H9 (cell line): ENCODE measurements around the gene TRAPPC4. TPM values are rescaled to one million over a fixed set of nuclear protein-coding genes. Genes with fewer than 3 reads are reported as not detected.

ENCODE experiments used
- DNase-seq: peaks from one replicate; pipeline ENCODE4 v3.0.0-alpha.2; 2017
- H2AFZ ChIP-seq: one replicate; pipeline ENCODE4 v1.6.1; 2013; ENCODE audit warnings: mild to moderate bottlenecking, low read length, control low read depth, moderate library complexity
- H2AK5ac ChIP-seq: 2 replicates; pipeline ENCODE4 v1.6.1; 2013; ENCODE audit warnings: low read length, control low read depth, mixed read lengths; ENCODE audit not compliant: insufficient read length
- H2BK120ac ChIP-seq: one replicate; pipeline ENCODE4 v1.6.1; 2013; ENCODE audit warnings: low read depth, mild to moderate bottlenecking, low read length, control low read depth, inconsistent platforms; ENCODE audit not compliant: poor library complexity, severe bottlenecking
- H2BK12ac ChIP-seq: 2 replicates; pipeline ENCODE4 v1.6.1; 2013; ENCODE audit warnings: low read length, control low read depth, mixed read lengths, low read depth; ENCODE audit not compliant: insufficient read length
- H2BK15ac ChIP-seq: 2 replicates; pipeline ENCODE4 v1.6.1; 2013; ENCODE audit warnings: low read depth, low read length, control low read depth
- H2BK20ac ChIP-seq: one replicate; pipeline ENCODE4 v1.6.1; 2013; ENCODE audit warnings: low read depth, mild to moderate bottlenecking, low read length, control low read depth, inconsistent platforms; ENCODE audit not compliant: poor library complexity, severe bottlenecking
- H2BK5ac ChIP-seq: 2 replicates; pipeline ENCODE4 v1.6.1; 2013; ENCODE audit warnings: low read length, control low read depth, mixed read lengths; ENCODE audit not compliant: insufficient read length
- H3K14ac ChIP-seq: 2 replicates; pipeline ENCODE4 v1.6.1; 2013; ENCODE audit warnings: low read length, control low read depth; ENCODE audit not compliant: insufficient read depth
- H3K18ac ChIP-seq: 2 replicates; pipeline ENCODE4 v1.6.1; 2013; ENCODE audit warnings: low read depth, mild to moderate bottlenecking, mixed read lengths, low read length, control low read depth; ENCODE audit not compliant: insufficient read length
- H3K23ac ChIP-seq: 2 replicates; pipeline ENCODE4 v1.6.1; 2013; ENCODE audit warnings: low read length, control low read depth, mixed read lengths, low read depth; ENCODE audit not compliant: insufficient read length
- H3K23me2 ChIP-seq: 2 replicates; pipeline ENCODE4 v1.6.1; 2013; ENCODE audit warnings: low read depth, mild to moderate bottlenecking, mixed read lengths, low read length, control low read depth; ENCODE audit not compliant: insufficient read length, poor library complexity, severe bottlenecking
- H3K27ac ChIP-seq: 2 replicates; pipeline ENCODE4 v1.5.1; 2013; ENCODE audit warnings: low read length, control low read depth, mixed read lengths, low read depth; ENCODE audit not compliant: insufficient read length
- H3K27me3 ChIP-seq: 2 replicates; pipeline ENCODE4 v1.6.1; 2013; ENCODE audit warnings: low read length, control low read depth, inconsistent platforms; ENCODE audit not compliant: insufficient read depth
- H3K4ac ChIP-seq: 2 replicates; pipeline ENCODE4 v1.6.1; 2013; ENCODE audit warnings: low read depth, mild to moderate bottlenecking, control low read depth, inconsistent platforms, low read length, moderate library complexity
- H3K4me1 ChIP-seq: 2 replicates; pipeline ENCODE4 v1.6.1; 2013; ENCODE audit warnings: low read length, control low read depth, inconsistent platforms; ENCODE audit not compliant: insufficient read depth
- H3K4me2 ChIP-seq: 2 replicates; pipeline ENCODE4 v1.6.1; 2013; ENCODE audit warnings: low read length, control low read depth, mixed read lengths; ENCODE audit not compliant: insufficient read length, insufficient read depth
- H3K56ac ChIP-seq: 2 replicates; pipeline ENCODE4 v1.6.1; 2013; ENCODE audit warnings: low read depth, mild to moderate bottlenecking, mixed read lengths, low read length, control low read depth; ENCODE audit not compliant: insufficient read length
- H3K79me1 ChIP-seq: 2 replicates; pipeline ENCODE4 v1.6.1; 2013; ENCODE audit warnings: low read depth, mild to moderate bottlenecking, moderate library complexity, low read length, control low read depth, inconsistent platforms; ENCODE audit not compliant: insufficient read depth, poor library complexity, severe bottlenecking
- H3K79me2 ChIP-seq: 2 replicates; pipeline ENCODE4 v1.6.1; 2013; ENCODE audit warnings: low read length, control low read depth, inconsistent platforms; ENCODE audit not compliant: insufficient read depth
- H3K9ac ChIP-seq: 2 replicates; pipeline ENCODE4 v1.6.1; 2013; ENCODE audit warnings: low read length, control low read depth, mixed read lengths; ENCODE audit not compliant: insufficient read length; ENCODE audit errors: extremely low read depth
- H3K9me3 ChIP-seq: one replicate; pipeline ENCODE4 v1.6.1; 2013; ENCODE audit warnings: low read depth, low read length, inconsistent platforms; ENCODE audit not compliant: control insufficient read depth
- H3T11ph ChIP-seq: one replicate; pipeline ENCODE4 v1.6.1; 2013; ENCODE audit warnings: mild to moderate bottlenecking, low read length, control low read depth, inconsistent platforms
- H4K20me1 ChIP-seq: one replicate; pipeline ENCODE4 v1.6.1; 2013; ENCODE audit not compliant: control insufficient read depth, insufficient read length, insufficient read depth
- H4K5ac ChIP-seq: 2 replicates; pipeline ENCODE4 v1.6.1; 2013; ENCODE audit warnings: low read depth, mild to moderate bottlenecking, mixed read lengths, low read length, control low read depth; ENCODE audit not compliant: insufficient read length
- H4K8ac ChIP-seq: replicated peaks from 2 replicates; pipeline ENCODE4 v1.6.1; 2013; ENCODE audit warnings: low read length, control low read depth, mixed read lengths, low read depth; ENCODE audit not compliant: insufficient read length
- H4K91ac ChIP-seq: 2 replicates; pipeline ENCODE4 v1.6.1; 2013; ENCODE audit warnings: low read depth, mild to moderate bottlenecking, moderate library complexity, mixed read lengths, low read length, control low read depth; ENCODE audit not compliant: insufficient read length
- H3K27ac Mint-ChIP-seq, 3 experiments: 2 replicates in 2 of 3; 3 replicates in 1 of 3; pipeline ENCODE4 v1.8.0; 2020 to 2021; ENCODE audit warnings: mixed read lengths in 3 of 3, mild to moderate bottlenecking in 1 of 3, moderate library complexity in 1 of 3
- H3K27me3 Mint-ChIP-seq: 2 replicates; pipeline ENCODE4 v1.8.0; 2021; ENCODE audit warnings: low read depth, mild to moderate bottlenecking, moderate library complexity, mixed read lengths
- H3K36me3 Mint-ChIP-seq, 3 experiments: 2 replicates in 2 of 3; 3 replicates in 1 of 3; pipeline ENCODE4 v1.8.0; 2020 to 2021; ENCODE audit warnings: low read depth in 3 of 3, mixed read lengths in 3 of 3; ENCODE audit not compliant: insufficient read depth in 1 of 3
- H3K4me1 Mint-ChIP-seq, 2 experiments: 2 replicates each; pipeline ENCODE4 v1.8.0; 2020; ENCODE audit warnings: mixed read lengths in 2 of 2
- H3K4me3 Mint-ChIP-seq, 2 experiments: 2 replicates in 1 of 2; 3 replicates in 1 of 2; pipeline ENCODE4 v1.8.0; 2020 to 2021; ENCODE audit warnings: mild to moderate bottlenecking in 2 of 2, mixed read lengths in 2 of 2, moderate library complexity in 1 of 2
- H3K9me3 Mint-ChIP-seq, 2 experiments: 2 replicates in 1 of 2; 3 replicates in 1 of 2; pipeline ENCODE4 v1.8.0; 2020; ENCODE audit warnings: mild to moderate bottlenecking in 2 of 2, mixed read lengths in 2 of 2, moderate library complexity in 1 of 2
- CTCF ChIP-seq: fragments of 200-600 bp; sonication (generic); conservative IDR thresholded peaks from 3 replicates; pipeline ENCODE4 v1.8.0; 2021; ENCODE audit warnings: antibody characterized with exemption, mild to moderate bottlenecking
- WGBS: extraction: QIAGEN DNeasy Blood & Tissue Kit; methylation state at CpG from one replicate; pipeline ENCODE4 v1.1.7; 2013; ENCODE audit warnings: missing lambda C conversion rate, low lambda C conversion rate, mixed read lengths; ENCODE audit not compliant: insufficient read length; ENCODE audit errors: extremely low coverage; 5-methylcytosine and 5-hydroxymethylcytosine counted together
- total RNA-seq: library from RNA; stranded (reverse); gene quantifications from 2 replicates; pipeline ENCODE4 v1.2.1, GENCODE V29; 2021

TRAPPC4 gene
- total RNA-seq, 1 experiment from 2014 or later, result 82.8 TPM

GRCh38 chr11:119065369-119065768, 46.8 kb downstream of the TRAPPC4 start:
- Histone ChIP-seq H3K9ac (no peak overlapping the region), H3K4me2 (no peak overlapping the region), H3T11ph (no peak overlapping the region), H3K79me1 (peaks cover 5% of the 10 kb centered on the region), H4K91ac (no peak overlapping the region), H3K27ac (no peak overlapping the region), H3K23me2 (peaks cover 7% of the 10 kb centered on the region), H3K4ac (no peak overlapping the region), H4K8ac (no peak overlapping the region), H4K20me1 (no peaks in the 10 kb centered on the region), H2BK5ac (no peak overlapping the region), H2BK20ac (no peak overlapping the region), H3K27me3 (no peaks in the 10 kb centered on the region), H3K9me3 (no peaks in the 10 kb centered on the region), H2AFZ (no peak overlapping the region), H3K14ac (no peak overlapping the region), H2BK12ac (no peak overlapping the region), H3K4me1 (no peaks in the 10 kb centered on the region), H3K79me2 (no peaks in the 10 kb centered on the region; the same call in 1 of the 2 replicates), H2AK5ac (no peak overlapping the region), H4K5ac (no peak overlapping the region), H3K18ac (no peak overlapping the region), H3K23ac (no peak overlapping the region), H2BK120ac (no peak overlapping the region), H3K56ac (no peak overlapping the region), H2BK15ac (no peak overlapping the region)
- H3K9me3 Mint-ChIP-seq, result no peaks in the 10 kb centered on the region; a peak in 1 of 5 replicates
- H3K27me3 Mint-ChIP-seq, result no peaks in the 10 kb centered on the region
- no peak overlapping the region for H3K27ac Mint-ChIP-seq
- peaks cover 7 to 10% of the 10 kb centered on the region in 2 experiments for H3K4me1 Mint-ChIP-seq
- DNase-seq, result peak; percentile 49
- peak overlapping the region in 1 of 2 experiments; percentile 6; a peak in 2 of 5 replicates for H3K4me3 Mint-ChIP-seq
- H3K36me3 Mint-ChIP-seq, result peaks cover 3 to 5% (median 5%) of the 10 kb centered on the region in 3 experiments; a peak in 6 of 7 replicates
- WGBS, result no CpG with 5 or more reads among the region's 4 CpGs
- peak; percentile 62 for TF ChIP-seq CTCF
